ENCODE data around the gene SRGAP2B.
"Not testable (repeated sequence)": the region's sequence is repeated elsewhere in the genome, so short reads cannot be mapped to it uniquely, and the experiment has no call there.

GRCh38 chr1:144964186-144964585 is 130.9 kb downstream of the SRGAP2B start:
- TF ChIP-seq EZH2 (IDR thresholded peaks at IDR 0.05; ENCODE audit: low read depth); CTCF (conservative IDR thresholded peaks at IDR 0.05): not testable (repeated sequence)

All from PC-9 (cell line).